HepG2 (cell line): Measurements from ENCODE around the gene C2orf81. TPM values are rescaled to one million over a fixed set of nuclear protein-coding genes. Genes with fewer than 3 reads are reported as not detected.

Experiments
- EZH2 ChIP-seq: conservative IDR thresholded peaks from 2 replicates; pipeline ENCODE4 v1.6.1; 2012; ENCODE audit warnings: mild to moderate bottlenecking, low read depth, low read length, moderate library complexity
- HDAC6 ChIP-seq: fragments of 200-600 bp; sonication (generic); IDR thresholded peaks from 2 replicates; pipeline ENCODE4 v1.7.0; 2017; ENCODE audit warnings: mild to moderate bottlenecking, antibody characterized with exemption, low read length, low read depth
- KAT8 ChIP-seq: IDR thresholded peaks from 2 replicates; pipeline ENCODE4 v1.6.1; 2016; ENCODE audit warnings: missing genetic modification reagents, missing compliant biosample characterization
- MXD3 ChIP-seq: IDR thresholded peaks from 2 replicates; pipeline ENCODE4 v1.6.1; 2016; ENCODE audit warnings: mild to moderate bottlenecking, missing biosample characterization, missing genetic modification reagents
- RBM22 ChIP-seq: fragments of 200-400 bp; formaldehyde crosslinking; optimal IDR thresholded peaks from 2 replicates; pipeline ENCODE3; 2017; ENCODE audit warnings: mild to moderate bottlenecking, low read length, moderate library complexity
- TBX2 ChIP-seq: sonication (generic); formaldehyde crosslinking; IDR thresholded peaks from 2 replicates; pipeline ENCODE4 v1.5.0; 2020; ENCODE audit warnings: missing genetic modification reagents, mild to moderate bottlenecking, borderline replicate concordance
- THRA ChIP-seq: sonication (generic); formaldehyde crosslinking; IDR thresholded peaks from 2 replicates; pipeline ENCODE4 v1.4.0; 2020; ENCODE audit warnings: missing genetic modification reagents, borderline replicate concordance
- YEATS4 ChIP-seq: sonication (generic); formaldehyde crosslinking; IDR thresholded peaks from 2 replicates; pipeline ENCODE4 v1.4.0; 2020; ENCODE audit warnings: missing genetic modification reagents, borderline replicate concordance
- ZBTB34 ChIP-seq: sonication (generic); formaldehyde crosslinking; IDR thresholded peaks from 2 replicates; pipeline ENCODE4 v1.8.0; 2022; ENCODE audit warnings: mild to moderate bottlenecking, missing genetic modification reagents
- ZC3H13 ChIP-seq: sonication (generic); formaldehyde crosslinking; IDR thresholded peaks from 2 replicates; pipeline ENCODE4 v1.8.1; 2023; ENCODE audit warnings: mild to moderate bottlenecking, missing genetic modification reagents, moderate library complexity
- ZFP37 ChIP-seq: sonication (generic); formaldehyde crosslinking; IDR thresholded peaks from 2 replicates; pipeline ENCODE4 v1.4.0; 2020; ENCODE audit warnings: missing genetic modification reagents, borderline replicate concordance
- ZFP90 ChIP-seq: sonication (generic); formaldehyde crosslinking; IDR thresholded peaks from 2 replicates; pipeline ENCODE4 v1.8.0; 2022; ENCODE audit warnings: missing genetic modification reagents, mild to moderate bottlenecking, inconsistent platforms, borderline replicate concordance
- ZNF136 ChIP-seq: sonication (generic); formaldehyde crosslinking; IDR thresholded peaks from 2 replicates; pipeline ENCODE4 v1.8.1; 2022; ENCODE audit warnings: low read depth, mild to moderate bottlenecking, moderate library complexity, missing genetic modification reagents
- ZNF24 ChIP-seq: fragments of 450-650 bp; IDR thresholded peaks from 2 replicates; pipeline ENCODE4 v1.6.1; 2017; ENCODE audit warnings: antibody characterized with exemption, mild to moderate bottlenecking
- ZNF318 ChIP-seq: sonication (generic); formaldehyde crosslinking; IDR thresholded peaks from 2 replicates; pipeline ENCODE4 v1.4.0; 2020; ENCODE audit warnings: mild to moderate bottlenecking, missing genetic modification reagents
- ZNF569 ChIP-seq: sonication (generic); formaldehyde crosslinking; IDR thresholded peaks from 2 replicates; pipeline ENCODE4 v1.5.0; 2020; ENCODE audit warnings: mild to moderate bottlenecking, missing genetic modification reagents, moderate library complexity, borderline replicate concordance
- ZNF572 ChIP-seq: sonication (generic); formaldehyde crosslinking; IDR thresholded peaks from 2 replicates; pipeline ENCODE4 v1.5.1; 2020; ENCODE audit warnings: mild to moderate bottlenecking, missing genetic modification reagents
- ZNF740 ChIP-seq: sonication (generic); formaldehyde crosslinking; IDR thresholded peaks from 2 replicates; pipeline ENCODE4 v1.4.0; 2020; ENCODE audit warnings: missing genetic modification reagents
- ZNF788 ChIP-seq: sonication (generic); formaldehyde crosslinking; IDR thresholded peaks from 2 replicates; pipeline ENCODE4 v1.5.0; 2020; ENCODE audit warnings: mild to moderate bottlenecking, missing genetic modification reagents, borderline replicate concordance
- polyA plus RNA-seq, 8 experiments: library from polyadenylated mRNA; depleted of rRNA in 3 of 8; stranded (reverse) in 7 of 8; unstranded in 1 of 8; fragments of >200 nt; fragmentation: Illumina TruSeq in 4 of 8; extraction: Trizol in 4 of 8; gene quantifications; 2 replicates each; pipeline versions ENCODE4 v1.2.1 to v1.2.3, GENCODE V29; 2011 to 2016; ENCODE audit warnings: low read depth in 4 of 8, missing spikeins in 1 of 8, mixed read lengths in 1 of 8; ENCODE audit not compliant: insufficient read depth in 1 of 8
- total RNA-seq, 5 experiments: library from RNA; depleted of rRNA; stranded (reverse); fragments of >200 nt; fragmentation: Illumina TruSeq; extraction: Trizol; gene quantifications; 2 replicates each; pipeline ENCODE4 v1.2.3, GENCODE V29; 2016; ENCODE audit warnings: low read depth in 1 of 5

The C2orf81 gene
- total and polyA plus RNA-seq, 2 of the 13 experiments (the other 11 are each of a cell fraction or from before 2014, with no cell fraction given): 0.15 to 0.17 TPM

GRCh38 chr2:74425523-74425922 is 4.1 kb upstream of the C2orf81 start (continued):
- TF ChIP-seq MXD3 (CRISPR knock-in tag) (no peak), YEATS4 (CRISPR knock-in tag) (no peak), KAT8 (CRISPR knock-in tag) (no peak), THRA (peak; percentile 51; the same call in 1 of the 2 replicates), ZC3H13 (CRISPR knock-in tag) (peak; percentile 24), ZBTB34 (0 out of 2 replicates have a peak, but pooled peaks have one; percentile 57), ZNF569 (CRISPR knock-in tag) (no peak), ZNF572 (CRISPR knock-in tag) (no peak), EZH2 (no peak), ZNF136 (no peak), RBM22 (peak; percentile 13), TBX2 (peak; percentile 8; the same call in 1 of the 2 replicates), ZNF24 (no peak), ZNF318 (CRISPR knock-in tag) (no peak), ZFP90 (CRISPR knock-in tag) (0 out of 2 replicates have a peak, but pooled peaks have one; percentile 2), ZNF740 (CRISPR knock-in tag) (no peak), HDAC6 (no peak), ZNF788 (CRISPR knock-in tag) (no peak), ZFP37 (CRISPR knock-in tag) (0 out of 2 replicates have a peak, but pooled peaks have one; percentile 27)
